ENCODE results near the gene CDC34.

The CDC34 gene

DNA sequence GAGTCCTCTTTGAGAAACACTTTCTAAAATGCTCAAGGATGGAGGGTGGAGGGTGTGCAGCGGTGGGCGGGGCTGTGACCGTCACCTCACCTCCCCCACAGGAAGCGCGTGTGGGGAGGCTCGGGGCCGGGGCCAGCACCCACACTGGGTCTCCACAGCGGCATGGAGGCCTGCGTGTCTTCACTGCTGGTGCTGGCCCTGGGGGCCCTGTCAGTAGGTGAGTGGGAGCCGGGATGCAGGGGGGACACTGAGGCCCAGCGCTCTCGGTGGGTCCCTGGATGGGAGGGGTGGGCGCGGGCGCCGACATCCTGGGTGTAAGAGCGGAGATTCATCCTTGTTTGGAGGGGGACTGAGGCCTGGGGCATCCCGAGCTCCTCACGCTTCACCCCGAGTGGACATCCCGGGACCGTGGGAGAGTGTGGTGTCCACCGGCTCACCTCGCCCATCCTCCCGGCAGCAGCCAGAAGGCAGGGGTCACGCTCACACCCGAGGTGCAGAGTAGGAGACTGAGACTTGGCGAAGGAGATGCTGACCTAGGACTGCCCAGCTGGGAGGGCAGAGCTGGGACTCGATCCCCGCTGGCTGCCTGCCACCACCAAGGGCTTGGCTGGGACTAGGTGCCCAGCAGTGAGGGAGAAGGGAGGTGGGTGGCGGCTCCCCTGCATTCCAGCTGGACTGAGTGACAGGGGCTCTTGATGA is 12.5 kb downstream of the CDC34 start, which contains the start of gene GZMM:
TSS of gene GZMM (plus strand) at position 144 of the 699 bp plus-strand sequence. CDS start at position 163, 19 bp downstream.
- DNase-seq = peak; percentile 91

DNA sequence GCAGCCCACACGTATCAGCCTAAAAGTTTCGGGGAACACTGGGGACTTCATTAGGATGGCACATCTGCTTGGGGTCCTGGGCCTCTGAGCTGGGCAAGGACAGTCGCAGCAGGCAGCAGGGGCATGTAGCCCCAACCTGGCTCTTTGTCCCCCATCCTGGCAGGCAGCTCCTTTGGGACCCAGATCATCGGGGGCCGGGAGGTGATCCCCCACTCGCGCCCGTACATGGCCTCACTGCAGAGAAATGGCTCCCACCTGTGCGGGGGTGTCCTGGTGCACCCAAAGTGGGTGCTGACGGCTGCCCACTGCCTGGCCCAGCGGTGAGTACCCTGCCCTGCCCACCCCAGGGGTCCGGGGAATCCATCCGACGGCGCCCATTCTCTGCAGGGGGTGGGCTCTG is 15.6 kb downstream of the CDC34 start:
- DNase-seq = no peak

DNA sequence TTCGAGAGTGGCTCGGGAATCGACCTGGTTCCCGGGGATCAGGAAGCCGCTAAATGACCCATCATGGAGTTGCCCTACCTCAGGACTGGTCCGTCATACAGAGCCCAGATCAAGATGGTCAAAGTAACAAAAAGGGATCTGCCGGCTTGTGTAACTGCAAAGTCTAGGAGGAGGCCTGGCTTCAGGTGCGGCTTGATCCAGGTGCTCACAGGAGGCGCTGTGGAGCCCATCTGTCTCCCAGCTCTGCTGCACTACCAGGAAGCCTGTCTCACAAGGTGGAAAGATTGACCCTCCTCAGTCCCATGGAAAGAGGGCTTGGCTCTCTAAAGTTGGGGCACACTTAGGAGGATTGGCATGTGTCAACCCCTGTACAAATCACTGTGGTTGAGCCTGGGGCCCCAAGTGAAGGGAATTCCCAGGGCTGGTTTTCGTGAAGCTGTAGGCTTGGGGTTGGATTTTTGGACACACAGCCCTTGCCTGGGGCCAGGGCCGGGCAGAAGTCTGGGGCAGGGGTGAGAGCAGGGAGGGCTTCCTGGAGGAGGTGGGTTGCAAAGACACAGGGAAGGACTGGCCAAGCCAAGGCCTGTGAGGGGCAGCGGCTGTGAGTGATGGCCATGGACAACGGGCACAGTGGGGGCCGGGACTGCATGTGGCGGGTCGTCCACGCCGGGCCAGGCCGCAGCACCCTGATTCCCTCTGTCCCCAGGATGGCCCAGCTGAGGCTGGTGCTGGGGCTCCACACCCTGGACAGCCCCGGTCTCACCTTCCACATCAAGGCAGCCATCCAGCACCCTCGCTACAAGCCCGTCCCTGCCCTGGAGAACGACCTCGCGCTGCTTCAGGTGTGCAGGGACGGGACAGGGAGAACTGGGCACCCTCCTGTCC is 16.5 kb downstream of the CDC34 start:
- no peak for DNase-seq

DNA sequence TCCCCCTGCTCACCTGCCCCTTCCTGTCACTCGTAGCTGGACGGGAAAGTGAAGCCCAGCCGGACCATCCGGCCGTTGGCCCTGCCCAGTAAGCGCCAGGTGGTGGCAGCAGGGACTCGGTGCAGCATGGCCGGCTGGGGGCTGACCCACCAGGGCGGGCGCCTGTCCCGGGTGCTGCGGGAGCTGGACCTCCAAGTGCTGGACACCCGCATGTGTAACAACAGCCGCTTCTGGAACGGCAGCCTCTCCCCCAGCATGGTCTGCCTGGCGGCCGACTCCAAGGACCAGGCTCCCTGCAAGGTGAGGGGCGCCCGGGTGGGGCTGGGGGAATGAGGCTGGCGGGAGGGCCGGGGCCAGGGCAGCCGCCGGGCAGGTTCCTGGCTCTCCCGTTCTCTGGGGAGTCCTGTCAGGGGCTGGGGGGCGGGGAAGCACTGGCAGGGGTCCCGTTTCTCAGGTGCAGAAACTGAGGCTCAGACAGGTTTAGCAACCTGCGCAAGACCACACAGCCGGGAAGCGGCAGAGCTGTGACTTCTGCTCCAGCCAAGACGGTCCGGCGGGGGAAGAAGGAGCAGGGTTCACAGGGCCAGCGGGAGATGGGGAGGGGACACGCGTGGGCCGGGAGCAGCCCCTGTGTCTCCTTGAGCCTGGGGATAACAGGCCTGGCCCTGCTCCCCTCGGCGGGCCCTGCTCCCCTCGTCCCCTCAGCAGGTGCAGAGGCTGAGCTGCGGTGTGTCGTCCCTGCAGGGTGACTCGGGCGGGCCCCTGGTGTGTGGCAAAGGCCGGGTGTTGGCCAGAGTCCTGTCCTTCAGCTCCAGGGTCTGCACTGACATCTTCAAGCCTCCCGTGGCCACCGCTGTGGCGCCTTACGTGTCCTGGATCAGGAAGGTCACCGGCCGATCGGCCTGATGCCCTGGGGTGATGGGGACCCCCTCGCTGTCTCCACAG is 17.6 kb downstream of the CDC34 start:
- no peak for DNase-seq

DNA sequence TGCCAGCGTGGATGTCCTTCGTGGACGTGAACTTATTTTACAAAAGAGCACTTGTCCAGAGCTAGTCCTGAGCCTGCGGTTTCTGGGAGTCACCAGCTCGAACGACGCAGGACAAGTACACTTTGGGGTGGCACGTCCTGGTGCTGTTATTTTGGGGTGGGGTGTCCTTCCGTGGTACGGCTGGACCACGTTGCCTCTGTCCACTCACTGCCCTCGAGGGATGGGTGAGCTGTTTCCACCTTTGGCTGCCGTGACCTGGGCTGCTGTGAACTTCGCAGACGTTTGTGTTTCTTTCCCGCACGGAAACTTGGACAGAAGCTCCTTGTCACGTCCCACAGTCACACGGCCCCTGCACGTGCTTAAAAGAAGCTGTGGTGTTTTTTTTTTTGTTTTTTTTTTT is 23.3 kb downstream of the CDC34 start:
- no peak for DNase-seq

DNA sequence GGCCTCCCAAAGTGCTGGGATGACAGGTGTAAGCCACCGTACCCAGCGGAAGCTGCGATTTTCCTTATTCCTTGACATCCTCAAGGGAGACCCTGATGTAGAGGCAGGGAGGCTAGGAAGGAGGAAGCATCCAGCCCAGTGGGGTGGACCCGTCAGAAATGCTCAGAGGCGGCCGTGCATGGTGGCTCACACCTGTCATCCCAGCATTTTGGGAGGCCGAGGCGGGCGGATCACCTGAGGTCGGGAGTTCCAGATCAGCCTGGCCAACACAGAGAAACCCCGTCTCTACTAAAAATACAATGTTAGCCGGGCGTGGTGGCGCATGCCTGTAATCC is 23.9 kb downstream of the CDC34 start:
- no peak for DNase-seq

DNA sequence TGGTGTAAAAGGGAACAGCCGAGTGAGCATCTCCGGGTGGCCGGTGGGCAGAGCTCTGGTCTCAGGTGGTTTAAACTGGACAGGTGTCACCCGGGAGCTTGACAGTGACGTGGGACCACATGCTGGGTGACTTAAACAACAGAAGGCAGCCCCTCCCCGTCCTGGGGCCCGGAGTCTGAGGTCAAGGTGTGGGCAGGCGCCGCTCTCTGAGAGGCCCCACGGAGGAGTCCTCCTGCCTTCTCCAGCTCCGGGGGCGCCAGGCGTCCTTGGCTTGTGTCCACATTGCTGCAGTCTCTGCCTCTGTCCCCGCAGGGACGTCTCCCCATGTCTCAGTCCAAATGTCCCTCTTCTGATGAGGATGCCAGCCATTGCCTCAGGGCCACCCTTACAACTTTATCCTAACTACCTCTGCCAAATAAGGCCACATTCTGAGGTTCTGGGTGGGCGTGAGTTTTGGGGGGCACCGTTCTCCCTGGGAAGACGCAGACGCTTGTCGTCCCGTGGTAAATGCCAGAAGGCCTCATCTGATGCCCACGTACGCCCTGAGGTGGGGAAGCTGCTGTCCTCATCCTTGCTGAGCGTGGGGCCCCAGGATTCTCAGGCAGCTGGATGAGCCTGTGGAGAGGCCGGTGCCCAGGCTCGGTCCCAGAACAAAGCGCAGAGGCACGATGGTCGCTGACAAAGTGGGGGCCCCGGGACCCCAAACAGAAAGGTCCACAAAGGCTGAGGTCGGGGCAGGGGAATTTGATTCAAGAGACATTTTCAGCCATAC is 25.2 kb downstream of the CDC34 start:
- no peak for DNase-seq

DNA sequence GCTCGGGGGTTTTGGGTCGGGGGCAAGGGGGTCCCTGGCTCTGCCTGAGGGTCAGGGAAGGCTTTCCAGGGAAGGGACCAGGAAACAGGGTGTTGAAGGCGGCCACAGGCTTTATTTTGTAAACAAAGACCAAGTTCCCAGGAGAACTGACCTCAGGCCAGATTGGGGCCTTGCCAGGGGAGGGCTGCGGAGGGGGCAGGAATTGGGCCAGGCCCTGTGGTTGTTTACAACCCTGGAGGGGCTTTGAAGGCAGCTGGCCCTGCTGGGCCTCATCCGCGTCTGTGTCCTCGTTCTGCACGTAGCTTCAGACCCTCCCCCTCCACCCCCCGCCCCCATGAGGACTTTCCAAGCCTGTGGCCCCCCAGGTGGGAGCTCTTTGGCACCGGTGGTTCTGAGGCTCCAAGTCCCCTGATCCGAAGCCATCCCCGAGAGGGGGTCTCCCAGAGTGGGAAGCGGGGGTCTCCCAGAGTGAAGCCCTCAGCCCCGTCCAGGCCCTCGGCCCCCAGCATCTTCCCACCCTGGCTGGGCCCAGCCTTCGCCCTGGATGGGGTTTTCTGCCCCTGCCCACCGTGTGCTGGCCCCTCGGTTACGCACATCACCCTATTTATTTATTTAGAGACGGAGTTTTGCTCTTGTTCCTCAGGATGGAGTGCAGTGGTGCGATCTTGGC is 27.3 kb downstream of the CDC34 start:
- DNase-seq = no peak

DNA sequence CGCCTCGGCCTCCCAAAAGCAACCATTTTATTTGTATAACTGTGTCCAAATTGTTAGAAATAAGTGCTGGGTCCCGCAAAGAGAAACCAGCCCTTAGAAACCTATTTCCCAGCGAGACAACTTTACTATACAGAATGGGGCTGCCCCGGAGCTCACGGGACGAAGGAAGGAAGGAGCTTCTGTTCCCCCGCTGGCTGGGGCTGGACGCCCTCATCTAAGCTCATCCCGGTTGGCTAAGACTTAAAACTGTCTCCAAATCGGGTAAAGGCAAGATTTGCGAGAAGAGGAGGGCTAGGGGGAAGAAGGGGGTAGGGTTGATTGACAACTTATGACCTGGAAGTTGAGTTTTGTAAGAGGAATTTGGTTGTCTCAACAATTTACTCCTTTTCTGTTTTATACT is 28.6 kb downstream of the CDC34 start:
- DNase-seq = no peak

DNA sequence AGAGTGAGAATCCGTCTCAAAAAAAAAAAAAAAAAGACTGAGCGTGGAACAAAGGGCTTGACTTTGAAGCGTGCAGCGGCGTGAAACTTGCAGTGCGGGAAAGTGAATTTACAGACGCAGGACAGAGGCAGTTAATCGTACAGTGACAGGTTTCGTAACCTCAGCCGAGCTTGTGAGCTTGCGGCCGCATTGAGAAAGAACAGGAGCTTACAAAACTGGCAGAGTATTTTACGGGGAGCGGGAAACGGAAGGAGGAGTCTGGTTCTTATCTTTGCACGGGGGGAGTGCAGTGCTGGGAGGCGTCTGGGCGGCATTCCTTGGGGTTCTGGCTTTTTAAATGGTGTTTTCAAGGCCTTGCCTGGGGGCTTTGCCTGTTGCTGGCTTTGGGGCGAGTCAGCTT is 34.8 kb downstream of the CDC34 start:
- no peak for DNase-seq

DNA sequence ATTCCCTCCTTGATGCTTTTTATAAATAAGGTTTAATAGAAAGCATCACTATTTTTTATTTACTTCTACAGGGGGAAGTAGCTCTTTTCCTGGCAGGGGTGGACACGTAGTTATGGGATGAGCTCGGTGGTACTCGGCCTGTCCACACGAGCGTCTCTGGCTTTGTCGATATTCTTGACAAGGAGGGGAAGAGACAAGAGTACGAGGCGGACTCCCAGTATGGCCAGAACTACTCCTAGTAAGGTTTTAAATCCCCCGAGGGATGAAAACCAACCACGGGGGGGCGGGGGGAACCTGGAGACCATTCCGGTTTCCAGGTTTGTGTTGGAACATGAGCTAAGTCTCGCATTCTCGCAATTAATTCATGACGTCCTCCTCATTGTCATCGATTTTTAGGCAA is 35.3 kb downstream of the CDC34 start:
- no peak for DNase-seq

DNA sequence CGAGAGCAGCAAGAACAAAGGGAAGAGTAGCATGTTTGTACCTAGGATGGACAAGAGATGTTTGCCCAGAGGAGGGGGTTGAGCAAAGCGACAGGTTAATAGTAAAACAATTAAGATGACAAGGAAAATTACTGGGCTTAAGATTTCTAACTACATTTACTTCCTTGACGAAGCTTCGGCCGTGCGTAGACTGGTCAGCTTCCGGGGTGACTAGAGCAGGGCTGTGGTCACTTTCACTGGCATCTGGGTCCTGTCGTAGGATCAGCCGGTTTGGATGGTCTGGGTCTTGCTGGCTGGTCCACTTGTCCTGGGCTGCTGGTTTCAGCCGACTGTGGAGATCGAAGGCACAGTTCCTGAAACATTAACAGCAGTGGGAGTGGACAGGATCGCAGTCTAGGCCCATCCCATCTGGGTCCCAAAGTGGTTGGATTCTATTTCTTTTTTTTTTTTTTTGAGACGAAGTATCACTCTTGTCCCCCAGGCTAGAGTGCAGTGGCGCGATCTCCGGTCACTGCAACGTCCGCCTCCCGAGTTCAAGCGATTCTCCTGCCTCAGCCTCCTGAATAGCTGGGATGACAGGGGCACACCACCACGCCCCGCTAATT is 35.8 kb downstream of the CDC34 start:
- no peak for DNase-seq

DNA sequence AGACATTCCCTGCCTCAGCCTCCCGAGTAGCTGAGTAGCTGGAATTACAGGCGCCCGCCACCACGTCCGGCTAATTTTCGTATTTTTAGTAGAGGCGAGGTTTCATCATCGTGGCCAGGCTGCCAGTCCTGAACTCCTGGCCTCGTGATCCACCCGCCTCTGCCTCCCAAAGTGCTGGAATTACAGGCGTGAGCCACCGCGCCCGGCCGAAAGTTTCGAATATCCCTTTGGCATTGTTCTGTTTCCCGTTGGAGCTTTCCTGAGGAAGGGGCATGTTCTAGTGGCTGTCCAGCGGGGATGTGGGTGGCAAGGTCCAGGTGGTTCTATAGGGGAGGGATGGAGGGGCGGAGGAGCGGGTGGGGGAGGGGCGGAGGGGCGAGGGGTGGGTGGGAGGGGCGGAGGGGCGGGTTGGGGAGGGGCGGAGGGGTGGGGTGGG is 38.7 kb downstream of the CDC34 start:
- DNase-seq = no peak

DNA sequence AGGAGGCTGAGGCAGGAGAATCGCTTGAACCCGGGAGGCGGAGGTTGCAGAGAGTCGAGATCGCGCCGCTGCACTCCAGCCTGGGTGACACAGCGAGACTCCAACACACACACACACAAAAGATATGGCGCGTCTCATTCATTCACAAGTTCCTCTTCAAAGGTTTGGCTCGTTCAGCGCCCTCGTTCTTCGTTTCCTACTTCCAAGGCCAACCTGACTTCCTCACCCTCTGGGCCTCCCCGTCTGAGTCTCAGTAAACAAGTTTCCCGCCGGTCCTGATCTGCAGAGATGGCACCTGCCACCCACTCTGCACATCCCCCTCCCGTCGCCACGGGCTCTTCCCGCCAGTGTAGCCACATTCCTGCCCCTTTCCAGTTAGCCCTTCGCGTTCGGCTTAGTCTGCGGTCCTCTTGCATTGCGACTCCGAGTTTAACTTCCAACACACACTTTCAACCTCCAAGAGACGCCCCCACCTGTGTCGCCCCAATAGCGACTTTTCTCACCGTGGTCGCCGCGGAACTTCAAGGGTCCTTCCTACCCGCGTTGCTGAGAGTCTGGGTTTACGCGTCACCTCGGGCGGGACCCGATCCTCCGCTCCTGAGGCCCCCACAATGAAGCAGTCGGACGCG is 39.5 kb downstream of the CDC34 start:
- peak; percentile 68 for DNase-seq

DNA sequence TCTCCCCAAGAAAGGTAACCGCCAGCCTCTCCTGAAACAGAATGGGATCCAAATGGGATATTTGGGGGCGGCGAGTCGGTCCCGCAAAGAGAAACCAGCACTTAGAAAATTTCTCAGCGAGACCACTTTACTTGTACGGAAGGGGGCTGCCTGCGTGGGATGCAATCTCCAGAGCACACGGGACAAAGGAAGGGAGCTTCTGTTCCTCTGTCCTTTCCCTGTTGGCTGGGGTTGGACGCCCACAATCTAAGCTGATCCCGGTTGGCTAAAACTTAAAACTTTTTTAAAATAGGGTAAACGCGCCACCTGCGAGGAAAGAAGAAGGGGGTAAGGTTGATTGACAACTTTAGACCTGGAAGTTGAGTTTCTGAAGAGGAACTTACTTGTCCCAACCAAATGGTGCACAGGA is 40.0 kb downstream of the CDC34 start:
- no peak for DNase-seq

DNA sequence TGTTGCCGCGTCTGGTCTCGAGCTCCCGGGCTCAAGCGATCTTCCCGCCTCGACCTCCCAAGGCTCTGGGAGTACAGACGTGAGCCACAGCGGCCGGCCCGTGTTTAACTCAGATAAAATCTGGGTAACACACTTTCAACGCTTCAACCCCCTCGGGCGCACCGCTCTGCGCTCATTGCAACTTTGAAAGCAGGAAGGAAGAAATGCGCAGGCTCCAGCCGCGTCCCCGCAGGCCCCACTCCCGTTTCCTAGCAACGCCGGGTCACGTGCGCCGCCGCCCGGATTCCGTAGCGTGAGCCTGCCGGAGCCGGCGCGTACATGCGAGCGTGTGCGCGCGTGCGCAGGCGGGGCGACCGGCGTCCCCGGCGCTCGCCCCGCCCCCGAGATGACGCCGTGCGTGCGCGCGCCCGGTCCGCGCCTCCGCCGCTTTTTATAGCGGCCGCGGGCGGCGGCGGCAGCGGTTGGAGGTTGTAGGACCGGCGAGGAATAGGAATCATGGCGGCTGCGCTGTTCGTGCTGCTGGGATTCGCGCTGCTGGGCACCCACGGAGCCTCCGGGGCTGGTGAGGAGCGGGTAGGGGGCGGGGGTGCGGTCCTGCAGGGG is 40.7 kb downstream of the CDC34 start, which contains the start of gene BSG:
TSS of gene BSG (plus strand) at position 457 of the 603 bp plus-strand sequence. CDS start at position 496, 39 bp downstream.
- peak; percentile 98 for DNase-seq

DNA sequence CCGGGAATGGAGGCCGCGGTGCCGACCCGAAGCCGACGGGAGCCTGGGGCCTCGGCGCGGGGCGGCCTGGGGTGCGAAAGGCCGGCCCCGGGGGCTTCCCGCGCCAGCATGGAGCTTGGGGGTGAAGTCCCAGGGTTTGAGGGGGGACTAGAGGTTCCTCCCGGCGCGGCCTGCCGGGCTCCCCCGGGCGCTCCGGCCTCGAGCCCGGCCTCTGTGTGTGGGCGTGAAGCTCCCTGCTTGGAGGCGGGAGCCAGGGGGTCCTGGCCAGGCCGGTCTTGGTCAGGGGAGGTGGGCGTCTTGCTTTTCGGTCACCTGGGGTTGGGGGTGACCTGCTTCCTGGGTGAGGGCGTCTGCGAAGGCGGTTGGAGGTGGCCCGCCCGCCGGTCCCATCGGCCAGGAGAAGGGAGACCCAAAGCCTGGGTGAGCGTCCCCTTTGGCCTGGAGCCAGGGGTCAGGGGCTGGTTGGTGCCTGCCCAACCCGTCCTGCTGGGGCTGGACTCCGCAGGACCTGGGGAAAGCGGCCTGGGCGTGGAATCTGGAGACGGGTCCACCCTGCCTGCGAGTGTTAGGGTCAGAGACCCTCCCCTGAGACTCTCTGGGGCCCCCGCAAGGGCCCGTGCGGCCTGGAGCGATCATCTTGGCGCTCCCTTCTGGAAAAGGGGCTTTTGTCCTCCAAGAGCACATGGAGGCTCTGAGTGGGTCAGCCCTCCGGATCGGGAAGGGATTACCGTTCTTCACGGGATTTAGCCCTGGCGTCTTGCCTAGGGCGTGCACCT is 41.4 kb downstream of the CDC34 start:
- no peak for DNase-seq

DNA sequence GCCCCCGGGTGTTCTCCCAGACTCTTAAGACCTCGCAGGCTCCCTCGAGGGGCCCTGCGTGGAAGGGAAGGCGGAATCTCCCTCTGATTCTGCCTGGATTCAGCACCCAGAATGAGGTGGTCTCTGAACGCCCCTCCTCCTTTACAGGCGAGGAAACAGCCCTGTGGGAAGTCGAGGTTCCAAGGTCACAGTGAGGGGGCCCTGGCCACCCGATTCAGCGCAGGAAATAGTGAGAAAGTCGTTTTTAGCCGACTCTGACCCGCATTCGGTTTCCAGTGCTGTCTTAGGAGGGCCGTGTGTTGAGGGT is 41.9 kb downstream of the CDC34 start:
- DNase-seq = no peak

DNA sequence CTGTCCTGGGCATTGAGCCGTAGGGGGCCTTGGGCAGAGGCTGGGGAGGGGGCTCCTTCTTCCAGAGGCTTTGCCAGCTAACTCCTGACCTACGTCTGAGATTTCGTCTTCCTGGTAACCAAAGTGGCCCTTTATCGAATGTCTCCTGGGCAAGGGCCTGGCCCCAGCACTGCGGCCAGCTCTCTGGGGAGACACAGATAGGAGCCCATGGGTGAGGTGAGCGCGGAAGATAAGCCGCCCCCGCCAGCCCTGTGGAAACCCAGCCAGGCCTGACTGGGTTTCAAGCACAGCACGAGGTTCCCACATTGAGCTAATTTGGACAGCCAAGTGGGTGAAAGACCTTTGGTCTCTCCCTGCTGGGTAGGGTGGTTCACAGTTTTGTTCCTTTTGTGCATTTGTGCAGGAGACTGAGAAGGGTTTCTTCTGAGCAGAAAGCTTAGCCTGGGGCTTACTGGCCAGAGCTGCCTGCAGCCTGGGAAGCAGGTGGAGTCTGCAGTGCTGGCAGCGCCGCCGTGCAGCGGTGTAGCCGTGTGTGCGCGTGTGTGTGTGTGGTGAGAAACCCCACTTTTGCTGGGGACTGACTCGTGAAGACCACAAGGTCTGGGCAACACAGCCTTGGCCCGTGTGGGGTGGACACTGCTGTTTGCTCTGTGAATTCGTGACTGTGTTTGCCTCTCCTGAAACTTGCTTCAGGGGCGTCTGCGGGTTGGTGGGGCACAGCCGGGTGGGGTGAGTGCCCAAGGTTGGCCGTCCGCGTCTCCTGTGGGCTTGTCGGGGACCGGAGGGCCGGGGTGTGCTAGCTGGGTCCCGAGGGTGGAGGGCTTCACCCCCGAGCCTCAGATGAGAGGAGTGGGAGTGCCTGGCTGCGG is 43.3 kb downstream of the CDC34 start:
- DNase-seq = no peak

Data from CD4-positive, alpha-beta T cell treated with Interleukin-17A for 1 hour (primary cell).